22Rv1 (cell line): Measurements from ENCODE around the gene REXO4.
"Not testable (repeated sequence)": the region's sequence is repeated elsewhere in the genome, so short reads cannot be mapped to it uniquely, and the experiment has no call there.

Experiments
- CTCF ChIP-seq: fragments of 450-650 bp; IDR thresholded peaks from 2 replicates; pipeline ENCODE4 v1.5.1; 2017; ENCODE audit warnings: mild to moderate bottlenecking
- ZFX ChIP-seq: fragments of 450-650 bp; IDR thresholded peaks from 2 replicates; pipeline ENCODE4 v1.6.1; 2017; ENCODE audit warnings: antibody characterized with exemption, borderline replicate concordance

- TF ChIP-seq CTCF, ZFX: not testable (repeated sequence)
Observed at GRCh38 chr9:133392308-133392707, 25.5 kb downstream of the REXO4 start.
